WI38 (cell line): ENCODE results near the gene IQGAP3.

ENCODE experiments used
- H3K4me3 ChIP-seq: 2 replicates; pipeline ENCODE4 v1.5.1; 2011; ENCODE audit warnings: low read depth, mild to moderate bottlenecking, control low read depth, low read length
- TF ChIP-seq, protein P1 (sequence below): IDR thresholded peaks from 2 replicates; pipeline ENCODE4 v1.5.1; 2012; ENCODE audit warnings: low read depth, mild to moderate bottlenecking, control low read depth, low read length

The IQGAP3 gene

DNA sequence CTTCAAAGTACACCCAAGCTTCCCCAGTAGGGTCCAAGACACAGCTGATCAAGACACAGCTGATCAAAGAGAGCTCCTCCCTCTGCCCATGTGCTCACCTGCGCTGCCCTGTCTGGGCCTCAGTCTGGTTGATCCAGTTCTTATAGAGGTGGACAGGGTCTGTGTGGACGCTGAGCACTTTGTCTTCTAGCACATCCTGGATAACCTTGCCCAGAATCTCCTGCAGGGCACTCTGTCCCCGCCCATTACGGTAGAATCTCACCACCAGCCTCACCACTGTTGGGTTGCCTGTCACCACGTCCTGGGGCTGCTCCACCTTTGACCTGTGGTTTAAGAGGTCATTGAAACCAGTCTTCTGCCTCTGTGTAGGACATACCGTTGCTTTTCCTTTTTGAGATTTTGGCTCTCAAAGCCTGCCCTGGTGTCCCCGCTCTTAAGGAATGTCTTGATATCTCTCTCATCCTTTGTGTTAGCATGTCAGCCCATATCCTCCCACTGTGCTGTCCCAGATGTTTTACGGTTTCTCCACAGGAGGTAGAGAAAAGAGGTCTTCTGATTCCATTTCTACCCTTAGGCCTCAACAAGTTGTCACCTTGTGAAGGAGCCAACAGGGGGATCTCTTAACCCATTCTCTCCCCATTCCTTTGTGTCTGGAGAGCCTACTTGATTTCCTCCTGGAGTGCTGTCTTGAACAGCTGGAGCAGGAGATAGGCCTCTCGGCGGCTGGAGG lies 33.5 kb downstream of the IQGAP3 start:
- TF ChIP-seq, protein P1, sequence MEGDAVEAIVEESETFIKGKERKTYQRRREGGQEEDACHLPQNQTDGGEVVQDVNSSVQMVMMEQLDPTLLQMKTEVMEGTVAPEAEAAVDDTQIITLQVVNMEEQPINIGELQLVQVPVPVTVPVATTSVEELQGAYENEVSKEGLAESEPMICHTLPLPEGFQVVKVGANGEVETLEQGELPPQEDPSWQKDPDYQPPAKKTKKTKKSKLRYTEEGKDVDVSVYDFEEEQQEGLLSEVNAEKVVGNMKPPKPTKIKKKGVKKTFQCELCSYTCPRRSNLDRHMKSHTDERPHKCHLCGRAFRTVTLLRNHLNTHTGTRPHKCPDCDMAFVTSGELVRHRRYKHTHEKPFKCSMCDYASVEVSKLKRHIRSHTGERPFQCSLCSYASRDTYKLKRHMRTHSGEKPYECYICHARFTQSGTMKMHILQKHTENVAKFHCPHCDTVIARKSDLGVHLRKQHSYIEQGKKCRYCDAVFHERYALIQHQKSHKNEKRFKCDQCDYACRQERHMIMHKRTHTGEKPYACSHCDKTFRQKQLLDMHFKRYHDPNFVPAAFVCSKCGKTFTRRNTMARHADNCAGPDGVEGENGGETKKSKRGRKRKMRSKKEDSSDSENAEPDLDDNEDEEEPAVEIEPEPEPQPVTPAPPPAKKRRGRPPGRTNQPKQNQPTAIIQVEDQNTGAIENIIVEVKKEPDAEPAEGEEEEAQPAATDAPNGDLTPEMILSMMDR, result no peak
- H3K4me3 ChIP-seq, result no peak overlapping the region

DNA sequence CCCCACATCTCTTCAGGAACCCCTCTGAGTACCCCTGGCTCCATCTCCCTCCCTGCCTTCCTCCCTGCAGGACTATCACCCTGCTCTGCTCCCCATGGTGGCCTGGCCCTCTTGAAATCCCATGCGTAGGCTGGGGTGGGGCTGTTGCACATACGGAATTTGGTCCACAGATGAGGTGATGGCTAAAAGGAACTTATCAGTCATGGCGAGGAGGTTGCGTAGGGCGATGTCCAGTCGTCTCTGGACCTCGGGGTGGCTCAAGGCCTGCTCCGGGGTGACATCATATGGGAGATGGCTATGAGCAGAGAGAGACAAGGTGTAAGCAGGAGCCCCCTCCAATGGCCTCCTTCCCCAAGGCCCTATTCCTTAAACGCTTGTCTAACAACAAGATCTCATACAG lies 35.3 kb downstream of the IQGAP3 start:
- TF ChIP-seq, protein P1, result no peak
- H3K4me3 ChIP-seq, result no peak overlapping the region

DNA sequence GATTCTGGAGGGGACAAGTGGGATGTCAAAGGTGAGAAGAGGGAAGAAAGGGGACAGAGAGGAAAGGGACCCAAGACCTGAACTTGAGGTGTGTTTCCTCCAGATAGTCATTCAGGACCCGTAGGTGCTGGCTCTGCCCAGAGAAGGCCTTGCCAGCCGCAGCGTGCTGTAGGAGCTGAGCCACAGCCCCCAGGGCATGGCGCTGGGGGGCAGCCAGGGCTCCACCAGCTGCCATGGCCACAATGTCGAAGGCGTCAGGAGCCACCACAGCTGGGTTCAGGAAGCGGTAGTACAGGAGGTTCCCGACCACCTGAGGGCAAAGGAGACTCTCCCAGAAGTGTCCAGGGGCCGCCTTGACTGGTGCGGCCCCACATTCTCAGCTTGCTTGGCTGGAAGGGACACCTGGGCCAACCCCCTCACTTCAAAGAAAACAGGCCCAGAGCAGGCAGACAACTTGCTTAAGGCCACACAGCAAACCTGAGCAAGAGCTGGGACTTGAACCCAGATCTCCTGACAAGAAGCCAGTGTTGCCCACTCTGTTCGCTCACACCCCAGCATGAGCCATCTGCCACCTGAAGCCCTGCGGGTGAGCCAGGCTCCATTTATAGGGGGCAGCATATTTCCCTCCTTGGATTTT lies 37.8 kb downstream of the IQGAP3 start:
- H3K4me3 ChIP-seq, result no peak overlapping the region
- TF ChIP-seq, protein P1, result no peak

DNA sequence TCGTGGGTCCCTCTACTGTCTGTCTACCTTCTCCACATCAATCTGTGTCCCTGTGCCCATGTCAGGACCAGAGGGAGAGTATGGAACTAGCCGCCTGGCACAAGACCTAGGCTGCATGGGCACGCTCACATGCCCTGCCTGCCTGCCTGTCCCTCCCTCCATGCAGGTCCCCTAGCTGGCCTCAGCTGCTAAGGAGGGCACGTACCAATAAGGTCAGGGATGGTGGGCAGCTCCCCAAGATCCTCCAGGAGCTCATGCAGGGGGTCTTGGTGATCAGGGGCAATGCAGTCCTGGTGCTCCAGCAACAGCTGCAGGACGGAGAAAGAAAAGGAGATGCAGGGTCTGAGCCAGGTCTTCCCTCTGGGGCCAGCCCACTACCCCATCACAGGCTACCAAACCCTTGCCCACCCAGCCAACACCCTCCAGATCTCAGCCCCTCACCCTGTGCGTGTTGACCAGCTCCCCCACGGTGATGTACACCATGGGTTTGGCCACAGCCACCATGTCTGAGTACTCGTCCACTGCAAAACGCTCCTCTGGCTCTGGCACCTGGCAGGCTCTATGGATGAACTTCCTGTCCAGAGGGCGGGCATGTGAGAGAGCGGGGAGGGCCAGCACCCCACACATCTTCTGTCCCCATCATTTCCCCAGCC lies 38.7 kb downstream of the IQGAP3 start:
- TF ChIP-seq, protein P1, result no peak
- H3K4me3 ChIP-seq, result no peak overlapping the region

DNA sequence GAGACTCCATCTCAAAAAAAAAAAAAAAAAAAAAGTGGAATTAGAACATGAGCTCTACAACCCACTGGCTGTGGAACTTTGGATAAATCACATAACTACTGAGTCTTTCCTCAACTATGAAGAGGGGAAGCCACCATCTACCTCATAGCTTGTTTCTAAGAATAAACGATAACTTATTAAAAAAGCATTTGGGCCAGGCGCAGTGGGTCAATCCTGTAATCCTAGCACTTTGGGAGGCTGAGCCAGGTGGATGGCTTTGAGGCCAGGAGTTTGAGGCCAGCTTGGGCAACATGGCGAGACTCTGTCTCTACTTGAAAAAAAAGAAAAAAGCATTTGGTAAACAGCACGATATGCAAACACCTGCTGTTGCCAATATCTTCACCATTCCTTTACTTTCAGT lies 40.0 kb downstream of the IQGAP3 start:
- TF ChIP-seq, protein P1, result no peak

DNA sequence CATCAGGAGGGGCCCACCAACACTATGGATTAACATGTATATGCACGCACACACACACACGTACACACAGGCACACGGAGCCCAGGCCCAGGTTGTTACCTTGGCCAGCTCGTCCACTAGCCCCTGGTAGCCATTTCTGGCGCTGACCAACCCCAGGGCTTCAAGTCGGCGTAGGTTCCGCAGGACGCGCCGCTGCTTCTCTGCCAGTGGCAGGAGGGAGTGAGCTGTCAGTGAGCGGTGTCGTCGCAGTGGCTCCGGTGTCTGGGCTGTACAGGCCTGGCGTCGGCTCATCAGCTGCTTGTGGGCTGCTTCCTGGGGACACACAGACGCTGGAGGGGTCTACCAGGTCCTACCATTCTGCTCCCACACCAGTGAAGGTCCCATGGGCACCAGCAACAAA lies 42.4 kb downstream of the IQGAP3 start:
- H3K4me3 ChIP-seq, result no peak overlapping the region
- TF ChIP-seq, protein P1, result no peak

More for the DNA sequence above, 40.0 kb downstream of the IQGAP3 start:
- H3K4me3 ChIP-seq, result no peak overlapping the region
